Chondrocyte (in vitro differentiated cells): ENCODE results near the gene MRM2. TPM values are rescaled to one million over a fixed set of nuclear protein-coding genes. Genes with fewer than 3 reads are reported as not detected.

Source experiments
- DNase-seq: peaks from one replicate; pipeline ENCODE4 v3.0.0; 2021; ENCODE audit warnings: mixed read lengths, low spot score
- H3K27ac Mint-ChIP-seq: one replicate; pipeline ENCODE4 v1.8.0; 2021; ENCODE audit warnings: mild to moderate bottlenecking, moderate library complexity, mixed read lengths; ENCODE audit not compliant: unreplicated experiment
- H3K27me3 Mint-ChIP-seq: 2 replicates; pipeline ENCODE4 v1.8.0; 2021; ENCODE audit warnings: low read depth, mixed read lengths
- H3K36me3 Mint-ChIP-seq: 2 replicates; pipeline ENCODE4 v1.8.0; 2021; ENCODE audit warnings: low read depth, mixed read lengths
- H3K4me1 Mint-ChIP-seq: 2 replicates; pipeline ENCODE4 v1.8.0; 2021; ENCODE audit warnings: low read depth, mild to moderate bottlenecking, mixed read lengths
- H3K4me3 Mint-ChIP-seq: one replicate; pipeline ENCODE4 v1.8.0; 2021; ENCODE audit warnings: mild to moderate bottlenecking, moderate library complexity, mixed read lengths; ENCODE audit not compliant: unreplicated experiment
- H3K9me3 Mint-ChIP-seq: 2 replicates; pipeline ENCODE4 v1.8.0; 2021; ENCODE audit warnings: low read depth, mixed read lengths
- total RNA-seq: library from RNA; stranded (reverse); gene quantifications from 3 replicates; pipeline ENCODE4 v1.2.1, GENCODE V29; 2021
- TF ChIP-seq, protein P1 (sequence below): fragments of 200-600 bp; sonication (generic); IDR thresholded peaks from 2 replicates; pipeline ENCODE4 v1.5.0; 2021; ENCODE audit warnings: antibody characterized with exemption, mild to moderate bottlenecking, moderate library complexity

Gene MRM2
- total RNA-seq, 1 donor from 2014 or later, result 17.8 TPM

DNA sequence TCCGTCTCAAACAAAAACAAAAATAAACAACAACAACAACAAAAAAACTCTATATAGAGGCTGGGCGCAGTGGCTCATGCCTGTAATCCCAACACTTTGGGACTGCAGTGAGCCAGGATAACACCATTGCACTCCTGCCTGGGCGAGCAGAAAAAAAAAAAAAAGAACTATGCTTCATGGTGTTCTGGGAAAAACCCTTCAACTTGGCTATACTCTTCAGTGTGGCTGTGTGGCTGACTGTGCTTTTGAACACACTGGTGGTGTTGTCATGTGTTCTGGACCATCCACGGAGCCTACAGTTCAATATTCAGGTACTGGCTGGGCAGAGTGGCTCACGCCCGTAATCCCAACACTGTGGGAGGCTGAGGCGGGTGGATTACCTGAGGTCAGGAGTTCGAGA, 45.7 kb upstream of the MRM2 start:
- Mint-ChIP-seq H3K27ac (no peak overlapping the region), H3K36me3 (peaks cover 1% of the 10 kb centered on the region), H3K9me3 (no peaks in the 10 kb centered on the region), H3K27me3 (no peaks in the 10 kb centered on the region), H3K4me3 (no peak overlapping the region), H3K4me1 (no peaks in the 10 kb centered on the region)
- TF ChIP-seq, protein P1, sequence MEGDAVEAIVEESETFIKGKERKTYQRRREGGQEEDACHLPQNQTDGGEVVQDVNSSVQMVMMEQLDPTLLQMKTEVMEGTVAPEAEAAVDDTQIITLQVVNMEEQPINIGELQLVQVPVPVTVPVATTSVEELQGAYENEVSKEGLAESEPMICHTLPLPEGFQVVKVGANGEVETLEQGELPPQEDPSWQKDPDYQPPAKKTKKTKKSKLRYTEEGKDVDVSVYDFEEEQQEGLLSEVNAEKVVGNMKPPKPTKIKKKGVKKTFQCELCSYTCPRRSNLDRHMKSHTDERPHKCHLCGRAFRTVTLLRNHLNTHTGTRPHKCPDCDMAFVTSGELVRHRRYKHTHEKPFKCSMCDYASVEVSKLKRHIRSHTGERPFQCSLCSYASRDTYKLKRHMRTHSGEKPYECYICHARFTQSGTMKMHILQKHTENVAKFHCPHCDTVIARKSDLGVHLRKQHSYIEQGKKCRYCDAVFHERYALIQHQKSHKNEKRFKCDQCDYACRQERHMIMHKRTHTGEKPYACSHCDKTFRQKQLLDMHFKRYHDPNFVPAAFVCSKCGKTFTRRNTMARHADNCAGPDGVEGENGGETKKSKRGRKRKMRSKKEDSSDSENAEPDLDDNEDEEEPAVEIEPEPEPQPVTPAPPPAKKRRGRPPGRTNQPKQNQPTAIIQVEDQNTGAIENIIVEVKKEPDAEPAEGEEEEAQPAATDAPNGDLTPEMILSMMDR, result no peak
- DNase-seq, result no peak

DNA sequence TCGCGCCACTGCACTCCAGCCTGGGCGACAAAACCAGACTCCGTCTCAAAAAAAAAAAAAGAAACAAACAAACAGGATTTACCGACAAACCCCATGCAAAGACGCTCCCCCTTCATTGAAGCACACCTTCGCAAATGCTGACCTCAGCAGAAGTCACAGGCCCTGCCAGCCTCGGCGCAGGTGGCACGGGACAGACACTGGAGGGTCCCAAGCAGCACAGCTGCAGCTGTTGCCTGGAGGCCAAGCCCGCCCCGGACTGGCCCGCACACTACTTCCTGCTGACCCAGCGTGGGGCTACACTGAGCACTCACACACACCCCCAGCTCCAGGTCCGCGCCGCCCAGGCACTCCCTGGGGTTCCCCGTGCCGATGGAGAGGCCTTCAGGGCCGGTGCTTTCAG, 41.1 kb upstream of the MRM2 start:
- H3K27ac Mint-ChIP-seq, result no peak overlapping the region
- H3K27me3 Mint-ChIP-seq, result no peaks in the 10 kb centered on the region
- H3K36me3 Mint-ChIP-seq, result no peaks in the 10 kb centered on the region
- H3K9me3 Mint-ChIP-seq, result no peaks in the 10 kb centered on the region
- DNase-seq, result no peak
- H3K4me3 Mint-ChIP-seq, result no peak overlapping the region
- peaks cover 7% of the 10 kb centered on the region for H3K4me1 Mint-ChIP-seq
- TF ChIP-seq, protein P1, result no peak

DNA sequence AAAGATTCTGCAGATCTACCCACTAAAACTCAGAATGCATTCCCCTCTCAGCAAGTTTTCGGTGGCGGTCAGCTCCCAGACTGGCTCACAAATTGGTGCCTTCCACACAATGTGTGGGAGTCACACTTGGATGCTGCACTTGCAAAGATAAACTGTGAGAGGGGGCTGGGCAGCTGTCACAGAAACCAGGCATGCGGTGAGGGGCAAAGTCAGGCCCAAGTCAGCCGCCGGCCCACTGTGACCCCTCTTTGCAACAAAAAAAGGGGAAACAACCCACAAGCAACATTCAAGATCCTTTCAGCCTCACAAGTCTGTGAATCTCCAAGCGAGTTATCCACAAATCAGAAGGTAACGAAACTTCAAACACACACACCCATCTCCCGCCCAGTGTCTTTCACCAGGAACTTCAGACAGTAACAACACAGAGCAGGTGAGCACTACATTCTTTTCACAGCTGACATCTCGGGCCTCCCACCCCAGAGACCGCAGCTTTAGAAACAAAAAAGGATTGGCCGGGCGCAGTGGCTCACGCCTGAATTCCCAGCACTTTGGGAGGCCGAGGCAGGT, 40.3 kb upstream of the MRM2 start:
- Mint-ChIP-seq H3K27ac (no peak overlapping the region), H3K9me3 (no peaks in the 10 kb centered on the region), H3K36me3 (peaks cover 3% of the 10 kb centered on the region), H3K27me3 (no peaks in the 10 kb centered on the region), H3K4me1 (peaks cover 7% of the 10 kb centered on the region), H3K4me3 (no peak overlapping the region)
- TF ChIP-seq, protein P1, result no peak
- no peak for DNase-seq

DNA sequence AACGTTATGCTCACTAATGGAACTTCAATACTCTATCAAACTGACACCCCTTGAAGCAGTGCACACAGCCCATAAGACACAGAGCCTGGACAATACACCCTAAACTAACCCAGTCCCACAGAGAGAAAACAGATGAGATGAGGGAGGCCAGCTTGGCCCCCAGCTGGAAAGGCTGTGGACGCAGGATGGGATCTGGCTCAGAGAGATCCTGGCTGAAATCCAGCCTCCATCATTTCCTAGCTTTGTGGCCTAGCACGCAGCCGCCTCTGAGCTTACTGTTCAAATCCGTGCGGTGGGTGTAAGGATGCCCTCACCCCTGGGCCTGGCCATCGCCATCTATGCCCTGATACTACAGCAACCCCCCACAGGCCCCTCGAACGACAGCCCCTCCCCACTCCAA, 39.5 kb upstream of the MRM2 start:
- H3K4me1 Mint-ChIP-seq, result peaks cover 7% of the 10 kb centered on the region
- no peaks in the 10 kb centered on the region for H3K9me3 Mint-ChIP-seq
- DNase-seq, result no peak
- TF ChIP-seq, protein P1, result no peak
- H3K27me3 Mint-ChIP-seq, result no peaks in the 10 kb centered on the region
- no peak overlapping the region for H3K4me3 Mint-ChIP-seq
- H3K36me3 Mint-ChIP-seq, result peaks cover 6% of the 10 kb centered on the region
- no peak overlapping the region for H3K27ac Mint-ChIP-seq

DNA sequence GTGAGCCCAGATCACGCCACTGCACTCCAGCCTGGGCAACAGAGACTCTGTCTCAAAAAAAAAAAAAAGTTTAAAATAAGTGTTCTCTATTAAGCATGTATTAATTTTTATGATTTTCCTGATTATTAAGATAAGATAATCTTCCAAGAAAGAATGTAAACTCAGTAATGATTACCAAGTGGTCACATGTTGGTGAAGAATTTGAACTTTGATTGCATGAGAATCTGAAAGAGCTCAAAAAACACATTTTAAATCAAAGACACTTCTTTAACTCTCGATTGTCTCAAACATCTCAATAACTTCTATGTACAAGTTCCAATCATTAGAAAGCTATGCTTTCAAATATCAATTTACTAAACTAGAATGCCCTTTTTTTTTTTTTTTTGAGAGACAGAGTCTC, 38.4 kb upstream of the MRM2 start:
- DNase-seq, result no peak
- H3K4me3 Mint-ChIP-seq, result no peak overlapping the region
- TF ChIP-seq, protein P1, result no peak
- no peaks in the 10 kb centered on the region for H3K9me3 Mint-ChIP-seq
- peaks cover 7% of the 10 kb centered on the region for H3K4me1 Mint-ChIP-seq
- no peak overlapping the region for H3K27ac Mint-ChIP-seq
- no peaks in the 10 kb centered on the region for H3K27me3 Mint-ChIP-seq
- H3K36me3 Mint-ChIP-seq, result peaks cover 6% of the 10 kb centered on the region
